Panc1 (cell line): ENCODE measurements around the gene ACACA.

Experiments
- CTCF ChIP-seq: fragments of 450-650 bp; IDR thresholded peaks from 2 replicates; pipeline ENCODE4 v1.5.1; 2017; ENCODE audit warnings: mild to moderate bottlenecking
- POLR2AphosphoS5 ChIP-seq: IDR thresholded peaks from 2 replicates; pipeline ENCODE4 v1.6.1; 2012; ENCODE audit warnings: mild to moderate bottlenecking, low read depth, low read length, moderate library complexity

DNA sequence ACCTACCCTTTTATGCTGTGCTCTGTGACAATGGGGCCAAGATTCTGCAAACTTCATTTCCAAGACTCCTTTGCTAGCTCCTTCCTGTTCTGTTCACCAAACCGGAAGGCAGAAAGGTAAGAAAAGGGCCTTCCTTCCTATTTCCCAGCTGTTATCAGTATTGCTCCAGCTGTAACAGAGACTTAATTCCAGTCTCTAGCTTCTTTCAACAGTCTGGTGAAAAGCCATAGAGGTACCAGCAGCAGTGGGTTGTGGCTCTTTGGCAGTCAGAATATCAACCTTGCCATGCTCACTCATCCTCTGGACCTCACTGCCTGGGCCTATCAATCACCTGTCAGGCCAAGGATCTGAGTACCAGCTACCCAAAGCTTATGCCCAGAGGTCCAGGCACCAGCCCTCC is 120.2 kb downstream of the ACACA start:
- no peak for TF ChIP-seq CTCF
- TF ChIP-seq POLR2AphosphoS5: no peak
